GM21390 (cell line): Measurements from ENCODE around the gene PLEKHS1.
A peak's percentile ranks its signal among the peaks of the same experiment; 100 is the strongest.
"Not testable (repeated sequence)": the region's sequence is repeated elsewhere in the genome, so short reads cannot be mapped to it uniquely, and the experiment has no call there.

Experiments
- ATAC-seq: cut with Tn5 transposase; IDR thresholded peaks from one replicate; pipeline ENCODE4 v1.9.1; 2021; ENCODE audit not compliant: unreplicated experiment

PLEKHS1 gene

GRCh38 chr10:113788604-113789083, 37.2 kb downstream of the PLEKHS1 start:
- ATAC-seq: peak; percentile 72

DNA sequence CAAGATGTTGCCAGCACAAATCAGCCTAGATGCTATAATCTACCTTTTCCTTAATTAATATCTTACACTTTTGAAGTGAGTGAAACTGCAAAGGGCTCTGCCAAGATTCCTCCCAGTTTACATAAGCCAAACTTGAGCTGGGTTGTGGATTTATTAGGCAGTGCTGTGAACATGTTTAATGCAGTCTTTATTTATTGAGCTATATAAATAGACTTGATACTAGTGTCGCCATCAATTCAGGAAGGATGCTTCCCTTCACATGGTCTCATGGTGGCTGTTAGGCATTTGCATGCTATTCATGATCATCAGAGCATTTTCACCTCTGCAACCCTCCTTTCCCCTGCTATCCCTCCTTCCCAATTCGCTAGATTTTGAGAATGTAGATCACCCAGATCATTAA, 40.2 kb downstream of the PLEKHS1 start:
- no peak for ATAC-seq

DNA sequence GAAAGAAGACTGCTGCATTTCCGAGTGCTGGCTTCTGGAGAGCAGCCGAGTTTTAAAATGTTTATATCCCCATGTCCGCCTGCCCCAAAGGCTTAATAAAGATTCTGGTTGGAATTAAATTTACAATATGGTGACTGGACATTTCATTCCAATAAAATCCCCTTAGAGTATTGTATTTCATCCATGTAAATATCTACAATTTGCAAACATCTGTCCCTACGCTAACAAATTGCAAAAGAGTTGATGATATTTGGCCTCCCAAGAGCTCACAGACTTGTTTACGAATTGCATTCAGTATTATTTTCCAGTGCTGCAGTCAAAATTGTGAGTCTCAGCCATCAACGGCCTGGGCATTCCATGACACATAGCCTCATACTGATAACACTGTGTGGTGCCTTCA, 50.1 kb downstream of the PLEKHS1 start:
- no peak for ATAC-seq

- ATAC-seq: no peak
Observed at GRCh38 chr10:113802997-113803396, 51.5 kb downstream of the PLEKHS1 start.

DNA sequence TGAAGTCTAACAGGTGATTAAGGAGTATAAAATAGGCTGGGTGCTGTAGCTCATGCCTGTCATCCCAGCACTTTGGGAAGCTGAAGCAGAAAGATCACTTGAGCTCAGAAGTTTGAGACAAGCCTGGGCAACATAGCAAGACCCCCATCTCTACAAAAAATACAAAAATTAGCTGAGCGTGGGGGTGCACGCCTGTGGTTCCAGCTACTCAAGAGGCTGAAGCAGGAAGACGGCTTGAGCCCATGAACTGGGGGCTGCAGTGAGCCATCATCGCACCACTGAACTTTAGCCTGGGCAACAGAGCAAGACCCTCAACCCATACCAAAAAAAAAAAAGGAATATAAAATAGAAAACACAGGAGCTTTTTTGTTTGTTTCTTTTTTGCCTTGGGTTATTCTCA, 55.0 kb downstream of the PLEKHS1 start:
- no peak for ATAC-seq

DNA sequence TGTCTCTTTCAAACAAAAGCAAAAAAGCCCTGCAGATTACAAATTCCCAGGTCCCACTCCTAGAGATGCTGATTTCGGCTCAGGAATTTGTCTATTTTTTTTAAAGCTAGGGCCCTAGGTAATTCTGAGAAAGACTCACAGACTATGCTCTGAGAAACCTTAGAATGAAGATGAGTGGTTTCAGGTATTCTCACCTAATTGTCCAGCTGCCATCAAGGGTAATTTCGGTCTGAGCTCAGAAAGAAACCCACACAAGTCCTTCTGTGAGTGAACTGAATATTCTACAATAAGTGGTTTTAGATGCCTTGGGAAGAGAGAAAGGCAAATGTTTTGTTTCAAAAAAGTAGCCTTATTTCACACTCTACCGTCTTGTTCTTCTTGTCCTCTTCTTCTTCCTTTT, 56.7 kb downstream of the PLEKHS1 start:
- ATAC-seq: no peak

DNA sequence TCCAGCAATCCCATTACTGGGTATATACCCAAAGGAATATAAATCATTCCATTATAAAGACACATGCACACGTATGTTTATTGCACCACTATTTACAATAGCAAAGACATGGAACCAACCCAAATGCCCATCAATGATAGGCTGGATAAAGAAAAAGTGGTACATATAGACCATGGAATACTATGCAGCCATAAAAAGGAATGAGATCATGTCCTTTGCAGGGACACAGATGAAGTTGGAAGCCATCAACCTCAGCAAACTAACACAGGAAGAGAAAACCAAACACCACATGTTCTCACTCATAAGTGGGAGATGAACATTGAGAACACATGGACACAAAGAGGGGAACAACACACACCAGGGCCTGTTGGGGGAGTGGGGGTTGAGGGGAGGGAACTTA, 63.2 kb downstream of the PLEKHS1 start:
- not testable (repeated sequence) for ATAC-seq

DNA sequence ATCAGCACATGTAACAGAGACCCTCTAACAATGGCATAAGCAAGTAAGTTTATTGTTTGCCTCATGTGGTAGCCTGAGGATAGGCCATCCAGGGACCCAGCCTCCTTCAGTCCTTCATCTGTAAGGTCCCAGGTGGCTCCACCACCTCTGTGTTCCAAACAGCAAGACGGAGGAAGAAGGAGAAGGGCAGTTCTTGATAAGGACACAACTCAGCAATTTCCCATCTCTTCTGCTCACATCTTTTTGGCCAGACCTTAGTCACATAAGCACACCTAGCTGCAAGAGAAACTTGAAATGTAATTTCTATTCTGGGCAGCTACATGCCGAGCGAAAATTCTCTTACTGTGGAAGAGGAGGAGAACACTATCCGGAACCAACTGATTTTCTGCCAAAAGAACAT, 68.5 kb downstream of the PLEKHS1 start:
- no peak for ATAC-seq

- ATAC-seq: no peak
Observed at GRCh38 chr10:113820507-113820906, 69.0 kb downstream of the PLEKHS1 start.

DNA sequence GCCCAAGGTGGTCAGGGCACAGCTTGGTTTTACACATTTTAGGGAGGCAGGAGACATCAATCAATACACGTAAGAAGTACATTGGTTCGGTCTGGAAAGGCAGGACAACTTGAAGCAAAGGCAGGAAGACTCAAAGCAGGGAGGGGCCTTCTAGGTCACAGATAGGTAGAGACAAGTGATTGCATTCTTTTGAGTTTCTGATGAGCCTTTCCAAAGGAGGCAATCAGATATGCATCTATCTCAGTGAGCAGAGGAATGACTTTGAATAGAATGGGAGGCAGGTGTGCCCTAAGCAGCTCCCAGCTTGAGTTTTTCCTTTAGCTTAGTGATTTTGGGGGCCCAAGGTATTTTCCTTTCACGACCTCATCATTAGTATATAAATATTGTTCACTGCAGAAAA, 69.8 kb downstream of the PLEKHS1 start:
- not testable (repeated sequence) for ATAC-seq

GRCh38 chr10:113822174-113822573, 70.7 kb downstream of the PLEKHS1 start:
- ATAC-seq: no peak

DNA sequence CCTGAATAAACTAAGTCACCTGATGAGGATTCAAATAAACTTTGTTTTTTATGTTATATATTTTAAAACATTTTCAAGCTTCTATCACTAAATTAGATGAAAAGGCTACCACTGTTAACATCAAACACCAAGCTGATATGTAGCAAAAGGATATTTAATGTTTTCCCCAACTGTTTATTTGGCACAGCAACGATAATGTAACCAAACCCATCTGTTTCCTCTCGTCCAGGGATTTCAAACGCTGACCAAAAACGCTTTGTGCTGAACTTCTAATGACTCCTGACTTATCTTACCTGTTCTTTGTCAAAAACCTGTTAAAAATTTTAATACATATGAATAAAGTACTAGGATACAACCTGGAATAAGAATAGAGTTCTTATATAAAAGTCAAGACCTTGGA, 71.9 kb downstream of the PLEKHS1 start:
- ATAC-seq: no peak

- ATAC-seq: no peak
Observed at GRCh38 chr10:113825791-113826190, 74.3 kb downstream of the PLEKHS1 start.

DNA sequence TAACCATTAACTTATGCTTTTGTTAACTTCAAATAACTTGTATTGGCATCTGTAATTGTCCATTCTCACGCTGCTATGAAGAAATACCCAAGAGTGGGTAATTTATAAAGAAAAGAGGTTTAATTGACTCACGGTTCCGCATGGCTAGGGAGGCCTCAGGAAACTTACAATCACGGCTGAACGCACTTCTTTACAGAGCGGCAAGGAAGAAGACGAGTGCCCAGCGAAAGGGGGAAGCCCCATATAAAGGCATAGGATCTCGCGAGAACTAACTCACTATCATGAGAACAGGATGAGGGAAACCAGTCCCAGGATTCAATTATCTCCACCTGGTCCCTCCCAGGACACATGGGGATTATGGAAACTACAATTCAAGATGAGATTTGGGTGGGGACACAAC, 77.1 kb downstream of the PLEKHS1 start:
- not testable (repeated sequence) for ATAC-seq
